GM13976 (cell line): ENCODE results near the gene MIB1.

Experiments
- DNase-seq: peaks from one replicate; pipeline ENCODE4 v3.0.0; 2012; ENCODE audit warnings: low spot score
- CTCF ChIP-seq: IDR thresholded peaks from 2 replicates; pipeline ENCODE4 v1.5.1; 2012; ENCODE audit warnings: borderline replicate concordance, mild to moderate bottlenecking; ENCODE audit not compliant: insufficient read depth; ENCODE audit errors: extremely low read depth, missing control alignments, control extremely low read depth
- in situ Hi-C: fragments of 300-500 bp; cut with MboI; formaldehyde crosslinking; loops from one replicate; pipeline ENCODE4 v1.12.0; 2022; ENCODE audit warnings: low sequenced_read_pairs, mixed read lengths, inconsistent platforms; ENCODE audit not compliant: unreplicated experiment

Gene MIB1

GRCh38 chr18:21740538-21741311 is at the start of gene MIB1:
MIB1 (plus strand) TSS chr18:21740792; CDS start chr18:21741584, 792 bp downstream.
- in situ Hi-C loops: no loop called here
- peak; percentile 97 for DNase-seq
- no peak for TF ChIP-seq CTCF

- TF ChIP-seq CTCF: no peak
- in situ Hi-C loops: no loop called here
- no peak for DNase-seq
These were observed 47.3 kb upstream of the MIB1 start for GRCh38 chr18:21693322-21693721.

- no peak for TF ChIP-seq CTCF
- no peak for DNase-seq
- in situ Hi-C loops: no loop called here
These were observed 40.0 kb upstream of the MIB1 start for GRCh38 chr18:21700528-21701075.

- in situ Hi-C loops: no loop called here
- no peak for TF ChIP-seq CTCF
- DNase-seq: no peak
These were observed 39.0 kb upstream of the MIB1 start for GRCh38 chr18:21701621-21702020.

- TF ChIP-seq CTCF: no peak
- no peak for DNase-seq
- in situ Hi-C loops: no loop called here
These were observed 38.0 kb upstream of the MIB1 start for GRCh38 chr18:21702602-21703001.

GRCh38 chr18:21703241-21703820 is 37.3 kb upstream of the MIB1 start:
- TF ChIP-seq CTCF: no peak
- in situ Hi-C loops: no loop called here
- peak; percentile 58 for DNase-seq
